Right atrium auricular region (tissue), 2 donors: Measurements from ENCODE around the gene UBE2N. TPM values are rescaled to one million over a fixed set of nuclear protein-coding genes. Genes with fewer than 3 reads are reported as not detected.

Experiments
- DNase-seq: peaks from one replicate; pipeline ENCODE4 v3.0.0-alpha.2; 2019; ENCODE audit warnings: low spot score
- H3K27ac ChIP-seq, 2 donors: fragments of 200-600 bp; sonication (generic); 1 replicate in 1 of 2; 2 replicates in 1 of 2; pipeline ENCODE4 v1.5.1; 2016 to 2019
- H3K27me3 ChIP-seq, 2 donors: fragments of 200-600 bp; sonication (generic); one replicate each; pipeline versions ENCODE4 v1.5.1 to v1.6.0; 2017 to 2019
- H3K36me3 ChIP-seq: fragments of 200-600 bp; sonication (generic); one replicate; pipeline ENCODE4 v1.5.1; 2016
- H3K4me1 ChIP-seq, 2 donors: fragments of 200-600 bp; sonication (generic); one replicate each; pipeline versions ENCODE4 v1.5.1 to v1.6.0; 2017 to 2019
- H3K4me3 ChIP-seq, 2 donors: fragments of 200-600 bp; sonication (generic); 1 replicate in 1 of 2; 2 replicates in 1 of 2; pipeline ENCODE4 v1.5.1; 2017 to 2019; ENCODE audit warnings: mild to moderate bottlenecking in 1 of 2, moderate library complexity in 1 of 2
- H3K9me3 ChIP-seq, 2 donors: fragments of 200-600 bp; sonication (generic); one replicate each; pipeline ENCODE4 v1.5.1; 2019
- total RNA-seq, 2 donors: library from RNA; depleted of rRNA; stranded (reverse); fragments of >200 nt; gene quantifications; one replicate each; pipeline ENCODE4 v1.1.0, GENCODE V29; 2016
- TF ChIP-seq, protein P1 (sequence below), 2 donors: fragments of 200-600 bp; sonication (generic); IDR thresholded peaks; one replicate each; pipeline ENCODE4 v1.5.1; 2019; ENCODE audit warnings: antibody characterized with exemption in 2 of 2

UBE2N gene
- total RNA-seq, 2 donors from 2014 or later: 30.2 to 41.5 TPM

DNA sequence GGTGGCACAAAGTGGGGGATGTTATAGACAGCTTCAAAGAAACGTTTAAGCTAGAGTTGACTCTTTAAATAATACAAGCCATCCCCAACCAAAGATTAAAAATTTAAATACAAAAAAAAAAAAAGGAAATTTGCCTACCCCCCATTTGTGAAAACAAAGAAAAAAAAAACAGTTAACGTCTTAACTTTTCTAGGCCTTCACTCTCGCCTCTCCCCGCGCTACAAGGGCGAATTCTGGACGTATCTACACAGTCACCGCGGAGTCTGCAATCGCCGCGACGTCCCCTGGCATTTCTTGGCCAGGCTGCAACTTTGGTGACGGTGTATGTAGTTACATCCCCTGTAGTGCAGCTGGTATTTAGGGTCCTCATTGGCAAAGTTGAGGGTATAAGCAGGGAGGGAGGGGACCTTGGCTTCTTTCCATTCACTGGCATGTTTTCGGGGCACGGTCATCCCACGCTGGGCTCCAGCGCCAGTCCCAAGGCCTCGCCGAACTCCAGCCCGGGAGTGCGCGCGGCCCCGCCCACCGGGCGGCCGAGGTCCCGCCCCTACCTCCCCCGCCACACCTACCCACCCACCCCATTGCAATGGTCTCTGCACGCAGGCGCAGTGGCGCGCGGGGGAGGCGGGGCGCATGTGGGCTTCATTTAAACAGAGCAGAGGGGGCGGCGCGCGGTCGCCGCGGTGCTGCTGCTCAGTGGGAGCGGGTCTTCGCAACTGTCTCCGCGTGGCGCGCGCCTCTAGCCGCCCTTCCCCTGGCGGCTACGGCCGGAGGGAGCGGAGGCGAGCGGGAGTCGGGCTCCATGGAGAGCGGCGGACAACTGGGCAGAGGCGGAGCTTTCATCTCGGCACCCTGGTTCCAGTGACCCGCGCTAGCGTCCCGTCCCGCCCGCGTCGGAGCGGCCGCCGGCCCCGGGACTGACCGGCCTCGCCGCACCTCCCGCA lies 64.2 kb downstream of the UBE2N start, which contains the start of gene NUDT4:
Gene NUDT4 (plus strand): TSS at position 674 of the 944 bp plus-strand sequence. CDS start 398 bp downstream, outside the sequence.
- peak; percentile 99 for DNase-seq
- Histone ChIP-seq H3K4me1 (peaks cover 0 to 71% of the 10 kb centered on the region in 2 donors), H3K36me3 (no peaks in the 10 kb centered on the region), H3K4me3 (peak within 1 kb of the TSS; percentile 72 to 90), H3K9me3 (no peaks in the 10 kb centered on the region), H3K27me3 (no peaks in the 10 kb centered on the region), H3K27ac (peak within 1 kb of the TSS; percentile 92 to 98)
- TF ChIP-seq, protein P1, sequence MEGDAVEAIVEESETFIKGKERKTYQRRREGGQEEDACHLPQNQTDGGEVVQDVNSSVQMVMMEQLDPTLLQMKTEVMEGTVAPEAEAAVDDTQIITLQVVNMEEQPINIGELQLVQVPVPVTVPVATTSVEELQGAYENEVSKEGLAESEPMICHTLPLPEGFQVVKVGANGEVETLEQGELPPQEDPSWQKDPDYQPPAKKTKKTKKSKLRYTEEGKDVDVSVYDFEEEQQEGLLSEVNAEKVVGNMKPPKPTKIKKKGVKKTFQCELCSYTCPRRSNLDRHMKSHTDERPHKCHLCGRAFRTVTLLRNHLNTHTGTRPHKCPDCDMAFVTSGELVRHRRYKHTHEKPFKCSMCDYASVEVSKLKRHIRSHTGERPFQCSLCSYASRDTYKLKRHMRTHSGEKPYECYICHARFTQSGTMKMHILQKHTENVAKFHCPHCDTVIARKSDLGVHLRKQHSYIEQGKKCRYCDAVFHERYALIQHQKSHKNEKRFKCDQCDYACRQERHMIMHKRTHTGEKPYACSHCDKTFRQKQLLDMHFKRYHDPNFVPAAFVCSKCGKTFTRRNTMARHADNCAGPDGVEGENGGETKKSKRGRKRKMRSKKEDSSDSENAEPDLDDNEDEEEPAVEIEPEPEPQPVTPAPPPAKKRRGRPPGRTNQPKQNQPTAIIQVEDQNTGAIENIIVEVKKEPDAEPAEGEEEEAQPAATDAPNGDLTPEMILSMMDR (IDR thresholded peaks at IDR 0.05): no peak

DNA sequence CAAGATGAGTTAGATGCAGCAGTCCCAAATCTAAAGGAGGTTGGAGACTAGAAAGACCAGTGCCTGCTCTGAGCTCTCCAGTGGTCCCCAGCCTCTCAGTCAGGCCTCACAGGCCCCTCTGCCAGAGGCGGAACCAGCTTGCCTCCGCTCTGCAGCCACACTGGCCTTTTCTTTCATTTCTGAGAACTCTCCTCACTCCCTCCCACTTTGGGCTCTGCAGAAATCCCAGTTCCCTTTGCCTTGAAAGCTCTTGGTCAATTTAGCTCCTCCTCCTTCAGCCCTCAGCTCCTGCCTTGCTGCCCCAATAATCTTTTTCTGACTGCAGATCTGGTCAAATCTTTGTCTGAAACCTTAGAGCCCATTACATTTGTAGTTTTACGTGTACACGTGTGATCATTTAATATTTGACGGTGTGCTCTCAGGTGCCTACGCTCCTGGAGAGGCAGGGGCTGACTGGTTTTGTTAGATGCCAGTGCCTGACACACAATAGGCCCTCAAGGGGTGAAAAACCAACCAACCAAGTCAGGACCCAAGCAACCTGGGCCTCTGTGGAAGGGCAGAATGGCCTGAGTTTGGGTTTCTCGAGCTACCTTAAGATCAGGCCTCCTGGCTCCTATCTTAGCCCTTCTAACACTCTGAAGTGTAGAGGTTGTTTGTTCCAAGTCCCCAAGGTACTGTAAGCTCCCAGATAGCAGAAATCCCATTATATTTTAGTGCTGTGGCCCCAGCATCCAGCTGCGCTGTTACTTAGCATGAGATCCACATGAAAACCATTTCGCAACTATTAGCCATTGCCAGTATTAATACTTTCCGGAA lies 65.1 kb downstream of the UBE2N start:
- TF ChIP-seq, protein P1 (IDR thresholded peaks at IDR 0.05): no peak

DNA sequence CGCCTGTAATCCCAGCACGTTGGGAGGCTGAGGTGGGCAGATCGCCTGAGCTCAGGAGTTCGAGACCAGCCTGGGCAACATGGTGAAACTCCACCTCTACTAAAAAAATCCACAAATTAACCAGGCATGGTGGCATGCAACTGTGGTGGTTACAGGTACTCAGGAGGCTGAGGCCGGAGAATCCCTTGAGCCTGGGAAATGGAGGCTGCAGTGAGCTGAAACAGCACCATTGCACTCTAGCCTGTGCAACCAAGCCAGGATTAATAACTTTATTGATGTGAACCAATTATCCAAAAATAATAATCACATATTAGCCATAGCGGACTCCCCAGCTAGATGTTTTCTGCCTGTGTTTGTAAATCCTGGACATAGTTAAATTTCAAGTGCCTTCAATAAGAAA lies 65.8 kb downstream of the UBE2N start:
- Histone ChIP-seq H3K4me3 (peak overlapping the region; percentile 58 to 72), H3K4me1 (peaks cover 0 to 55% of the 10 kb centered on the region in 2 donors), H3K9me3 (no peaks in the 10 kb centered on the region), H3K27ac (peak overlapping the region; percentile 92 to 98), H3K36me3 (no peaks in the 10 kb centered on the region), H3K27me3 (no peaks in the 10 kb centered on the region)
- peak; percentile 53 for DNase-seq
- TF ChIP-seq, protein P1 (IDR thresholded peaks at IDR 0.05): no peak

More for the DNA sequence above, 65.1 kb downstream of the UBE2N start:
- peaks cover 0 to 62% of the 10 kb centered on the region in 2 donors for H3K4me1 ChIP-seq
- no peaks in the 10 kb centered on the region for H3K27me3 ChIP-seq
- H3K9me3 ChIP-seq: no peaks in the 10 kb centered on the region
- no peaks in the 10 kb centered on the region for H3K36me3 ChIP-seq
- H3K4me3 ChIP-seq: peak overlapping the region; percentile 58 to 72
- peak overlapping the region; percentile 92 to 98 for H3K27ac ChIP-seq
- peak; percentile 65 for DNase-seq

DNA sequence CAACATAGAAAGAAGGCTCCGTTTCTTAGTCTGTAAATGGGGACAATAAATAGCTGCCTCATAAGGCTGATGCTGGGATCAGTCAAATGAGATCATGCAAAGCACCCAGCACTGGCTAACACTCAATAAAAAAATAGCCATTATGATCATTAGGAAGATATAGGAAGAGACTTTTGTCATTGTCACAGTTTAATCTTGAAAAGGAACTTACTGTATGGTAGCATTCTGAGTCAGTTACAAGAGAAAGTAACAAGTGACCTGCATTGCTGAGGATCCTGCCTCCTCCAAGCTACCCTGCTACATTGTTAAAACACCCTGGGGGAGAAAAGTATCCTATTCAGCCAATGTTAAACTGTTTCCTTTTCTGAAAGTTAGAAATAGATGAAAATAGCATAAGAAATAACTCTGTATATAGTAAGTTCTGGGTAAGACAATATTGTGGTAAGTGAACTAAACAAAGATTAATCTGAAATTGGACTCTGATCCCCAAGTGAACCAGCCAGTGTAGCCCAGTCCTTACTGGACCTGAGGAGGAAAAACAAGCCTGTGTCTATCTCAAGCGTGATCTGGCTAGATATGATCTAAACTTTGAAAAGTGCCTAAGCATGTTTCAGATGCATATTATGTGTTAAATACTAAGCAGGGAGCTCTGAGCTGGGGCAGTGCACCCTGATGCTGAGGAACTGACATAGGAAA lies 67.6 kb downstream of the UBE2N start:
- H3K4me1 ChIP-seq: peaks cover 0 to 41% of the 10 kb centered on the region in 2 donors
- peak overlapping the region; percentile 92 to 98 for H3K27ac ChIP-seq
- DNase-seq: no peak
- H3K27me3 ChIP-seq: no peaks in the 10 kb centered on the region
- TF ChIP-seq, protein P1 (IDR thresholded peaks at IDR 0.05): no peak
- no peaks in the 10 kb centered on the region for H3K9me3 ChIP-seq
- H3K36me3 ChIP-seq: no peaks in the 10 kb centered on the region
- no peak overlapping the region for H3K4me3 ChIP-seq

DNA sequence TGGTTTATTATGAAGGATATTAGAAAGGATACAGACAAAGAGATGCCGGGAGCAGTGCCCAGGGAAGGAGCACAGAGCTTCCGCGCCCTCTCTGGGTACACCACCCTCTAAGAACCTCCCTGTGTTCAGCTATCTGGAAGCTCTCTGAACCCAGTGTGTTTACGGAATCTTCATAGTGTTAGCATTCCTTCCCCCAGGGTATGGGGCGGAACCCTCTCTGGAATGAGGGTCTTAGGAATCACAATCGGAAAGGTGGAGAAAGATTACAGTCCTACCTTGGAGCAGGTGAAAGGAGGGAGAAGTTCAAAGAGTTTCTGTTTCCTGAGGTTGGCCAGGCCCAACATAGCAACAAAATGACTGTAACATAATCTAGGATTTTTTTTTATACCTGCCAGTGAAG lies 70.8 kb downstream of the UBE2N start:
- TF ChIP-seq, protein P1 (IDR thresholded peaks at IDR 0.05): no peak

More for the DNA sequence above, 70.8 kb downstream of the UBE2N start:
- Histone ChIP-seq H3K9me3 (no peaks in the 10 kb centered on the region), H3K27me3 (no peaks in the 10 kb centered on the region), H3K36me3 (no peaks in the 10 kb centered on the region), H3K4me3 (no peak overlapping the region), H3K27ac (no peak overlapping the region), H3K4me1 (peaks cover 0 to 28% of the 10 kb centered on the region in 2 donors)
- DNase-seq: no peak
